Muscle of back (tissue), 11 donors: ENCODE measurements around the gene ECI1. TPM values are rescaled to one million over a fixed set of nuclear protein-coding genes. Genes with fewer than 3 reads are reported as not detected.
A peak's percentile ranks its signal among the peaks of the same experiment; 100 is the strongest.
"Not testable (repeated sequence)": the region's sequence is repeated elsewhere in the genome, so short reads cannot be mapped to it uniquely, and the experiment has no call there.

Source experiments
- DNase-seq, 3 donors: peaks; one replicate each; pipeline versions ENCODE4 v3.0.0 to v3.0.0-alpha.2; 2013
- polyA plus RNA-seq, 10 donors: library from polyadenylated mRNA; unstranded; fragments of 120-200 nt; gene quantifications; one replicate each; pipeline ENCODE4 v1.2.1, GENCODE V29; 2013; ENCODE audit not compliant: insufficient read length in 10 of 10

ECI1 gene
- polyA plus RNA-seq, 10 donors = 42.8 to 59.2 (median 49.0) TPM

DNA sequence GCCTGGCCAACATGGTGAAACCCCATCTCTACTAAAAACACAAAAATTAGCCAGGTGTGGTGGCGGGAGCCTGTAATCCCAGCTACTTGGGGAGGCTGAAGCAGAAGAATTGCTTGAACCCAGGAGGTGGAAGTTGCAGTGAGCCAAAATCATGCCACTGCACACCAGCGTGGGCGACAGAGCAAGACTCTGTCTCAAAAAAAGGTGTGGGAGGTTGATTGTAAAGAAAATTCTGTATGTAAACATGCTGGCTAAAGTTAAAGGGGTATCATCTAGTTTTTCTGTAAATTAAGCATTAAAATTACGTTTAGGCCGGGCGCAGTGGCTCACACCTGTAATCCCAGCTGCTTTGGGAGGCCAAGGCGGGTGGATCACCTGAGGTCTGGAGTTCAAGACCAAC is 7.1 kb upstream of the ECI1 start:
- not testable (repeated sequence) for DNase-seq

- no peak for DNase-seq
Measured at GRCh38 chr16:2257726-2258125, 6.3 kb upstream of the ECI1 start.

DNA sequence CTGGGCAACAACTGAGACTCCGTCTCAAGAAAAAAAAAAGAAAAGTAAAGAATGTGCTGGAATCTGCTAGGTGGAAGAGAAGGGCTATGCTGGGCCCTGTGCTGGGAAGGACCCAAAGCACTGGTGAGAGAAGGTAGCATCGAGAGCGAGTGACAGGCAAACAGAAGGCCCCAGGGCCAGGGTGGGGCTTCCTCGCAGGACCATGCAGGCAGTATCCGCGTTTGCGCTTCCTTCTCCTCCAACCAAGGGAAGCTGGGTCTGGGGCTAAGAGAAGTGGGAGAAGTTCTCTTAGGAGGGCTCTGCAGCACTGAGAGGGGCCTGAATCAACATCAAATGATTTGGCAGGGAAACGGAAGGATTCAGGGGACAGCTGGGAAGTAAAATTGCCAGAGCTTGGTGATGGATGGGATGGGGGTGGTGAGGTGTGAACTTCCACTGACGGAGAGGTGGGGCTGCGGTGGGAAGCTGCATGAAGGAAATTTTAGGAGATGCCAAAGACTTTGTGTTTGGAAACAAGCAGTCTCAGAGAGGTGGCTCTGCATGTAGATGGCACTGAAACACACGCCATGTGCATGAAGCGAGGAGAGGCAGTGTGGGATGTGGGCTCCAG is 5.2 kb upstream of the ECI1 start:
- DNase-seq = no peak

DNA sequence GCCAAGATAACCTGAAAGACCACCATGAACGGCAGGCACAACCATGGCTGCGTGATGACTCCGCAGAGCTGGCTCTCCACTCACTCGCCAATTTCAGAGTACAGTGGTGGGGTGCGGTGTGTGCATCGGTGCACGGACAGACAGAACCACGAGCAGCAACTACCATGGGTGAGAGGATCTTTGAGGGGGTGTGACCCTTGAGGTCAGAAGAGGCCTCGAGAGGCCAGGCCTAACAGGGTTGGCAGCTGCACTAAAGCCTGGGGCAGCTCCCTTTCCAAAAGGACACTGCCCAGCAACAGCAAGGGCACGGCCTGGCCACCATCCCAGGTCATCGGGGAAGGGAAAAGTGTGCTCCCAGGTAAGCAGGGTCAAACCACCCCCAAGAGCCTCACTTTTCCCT is 1.9 kb upstream of the ECI1 start:
- no peak for DNase-seq

DNA sequence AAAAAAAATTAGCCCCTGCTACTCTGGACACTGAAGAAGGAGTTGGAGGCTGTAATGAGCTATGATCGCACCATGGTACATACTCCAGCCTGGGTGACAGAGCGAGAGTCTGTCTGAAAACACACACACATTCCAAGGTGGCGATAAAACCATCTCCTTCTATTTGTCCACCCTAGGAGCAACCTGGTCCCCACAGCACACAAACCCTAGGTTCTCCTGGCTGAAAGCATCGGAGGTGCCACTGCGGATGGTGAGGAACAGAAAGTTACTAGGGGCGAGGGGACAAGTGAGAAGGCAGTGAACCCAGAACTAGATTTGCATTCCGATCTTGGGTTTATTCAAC is 1.4 kb upstream of the ECI1 start:
- DNase-seq = no peak

- DNase-seq = no peak
Measured at GRCh38 chr16:2250652-2251295, 613 bp downstream of the ECI1 start.

DNA sequence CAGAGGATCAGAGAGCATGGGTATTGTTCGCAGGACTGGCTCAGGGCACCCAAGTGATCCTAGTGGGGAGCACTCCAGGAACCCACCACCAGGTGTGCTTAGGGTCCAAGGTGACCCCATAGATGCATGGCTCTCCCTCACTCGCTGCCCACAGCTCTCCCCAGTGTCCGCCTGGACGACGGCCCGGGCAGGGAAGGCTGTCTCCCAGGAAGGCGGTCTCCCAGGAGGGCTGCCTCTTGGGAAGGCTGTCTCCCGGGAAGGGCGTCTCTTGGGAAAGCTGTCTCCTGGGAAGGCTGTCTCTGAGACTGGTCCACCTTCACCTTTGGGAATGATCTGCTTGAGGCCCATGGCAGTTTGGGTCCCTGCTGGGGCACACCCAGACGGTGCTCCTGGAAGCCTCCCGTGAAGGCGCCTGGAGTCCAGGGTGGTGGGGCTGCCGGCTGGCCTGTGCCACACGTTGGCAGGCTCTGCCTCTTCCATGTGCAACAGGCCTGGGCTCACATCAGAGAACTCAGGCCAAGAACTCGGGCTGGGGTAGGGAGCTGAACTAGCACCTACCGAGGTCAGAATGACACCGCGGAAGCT is 5.0 kb downstream of the ECI1 start:
- DNase-seq = no peak

GRCh38 chr16:2244926-2245795 is 6.2 kb downstream of the ECI1 start:
- DNase-seq = no peak

- no peak for DNase-seq
Measured at GRCh38 chr16:2244301-2244700, 7.1 kb downstream of the ECI1 start.

- no peak for DNase-seq
Measured at GRCh38 chr16:2243781-2244180, 7.6 kb downstream of the ECI1 start.

DNA sequence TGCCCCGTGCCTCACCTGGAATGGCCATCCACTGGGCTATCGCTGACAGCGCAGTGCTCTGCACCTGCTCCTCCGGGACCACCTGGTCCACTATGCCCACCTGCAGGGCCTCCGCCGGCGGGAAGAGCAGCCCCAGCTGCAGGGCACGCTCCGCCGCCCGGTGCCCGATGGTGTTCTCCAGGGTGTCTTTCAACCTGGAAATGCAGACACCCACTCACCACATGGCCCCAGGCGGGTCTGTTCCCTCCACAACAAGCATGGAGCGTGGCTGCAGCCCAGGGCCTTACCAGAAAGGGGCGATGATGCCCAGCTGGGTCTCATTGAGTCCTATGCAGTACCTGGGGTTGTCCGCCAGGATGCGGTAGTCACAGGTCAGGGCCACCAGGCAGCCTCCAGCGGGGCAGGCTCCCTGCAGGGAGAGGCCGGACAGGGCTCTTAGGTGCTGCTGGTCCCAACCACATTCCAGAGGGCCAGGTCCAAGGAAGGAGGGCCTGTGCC is 8.3 kb downstream of the ECI1 start:
- no peak for DNase-seq

GRCh38 chr16:2242598-2242997 is 8.8 kb downstream of the ECI1 start:
- no peak for DNase-seq

DNA sequence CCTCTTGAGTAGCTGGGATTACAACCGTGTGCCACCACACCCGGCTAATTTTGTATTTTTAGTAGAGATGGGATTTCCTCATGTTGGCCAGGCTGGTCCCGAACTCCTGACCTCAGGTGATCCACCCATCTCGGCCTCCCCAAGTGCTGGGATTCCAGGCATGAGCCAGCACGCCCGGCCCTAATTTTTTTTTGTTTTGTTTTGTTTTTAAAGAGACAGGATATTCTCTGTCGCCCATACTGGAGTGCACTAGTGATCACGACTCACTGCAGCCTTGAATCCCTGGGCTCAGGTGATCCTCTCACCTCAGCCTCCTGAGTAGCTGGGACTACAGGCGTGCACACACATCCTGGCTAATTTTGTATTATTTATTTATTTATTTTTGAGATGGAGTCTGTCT is 11.1 kb downstream of the ECI1 start:
- not testable (repeated sequence) for DNase-seq

- no peak for DNase-seq
Measured at GRCh38 chr16:2238838-2239675, 12.3 kb downstream of the ECI1 start.

- DNase-seq = no peak
Measured at GRCh38 chr16:2238150-2238837, 13.1 kb downstream of the ECI1 start.

DNA sequence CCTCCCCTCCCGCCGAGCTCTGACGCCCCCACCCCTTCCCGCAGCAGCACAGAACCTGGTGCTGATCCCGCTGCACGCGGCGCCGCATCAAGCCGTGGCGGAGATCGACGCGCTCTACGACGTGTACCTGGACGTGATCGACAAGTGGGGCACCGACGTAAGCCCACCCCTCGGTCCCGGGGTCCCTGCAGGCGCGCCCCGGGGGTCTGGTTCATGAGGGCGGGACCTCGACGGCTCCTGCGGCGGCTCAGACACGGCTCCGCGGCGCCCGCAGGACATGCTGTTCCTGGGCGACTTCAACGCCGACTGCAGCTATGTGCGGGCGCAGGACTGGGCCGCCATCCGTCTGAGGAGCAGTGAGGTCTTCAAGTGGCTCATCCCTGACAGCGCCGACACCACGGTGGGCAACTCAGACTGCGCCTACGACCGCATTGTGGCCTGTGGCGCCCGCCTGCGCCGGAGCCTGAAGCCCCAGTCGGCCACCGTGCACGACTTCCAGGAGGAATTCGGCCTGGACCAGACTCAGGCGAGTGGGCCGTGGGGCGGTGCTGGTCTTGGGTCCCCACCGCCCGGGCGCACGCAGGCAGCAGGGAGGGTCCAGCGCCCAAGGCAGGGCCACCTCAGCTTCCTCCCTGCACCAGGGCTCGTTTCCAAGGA is 13.8 kb downstream of the ECI1 start:
- no peak for DNase-seq

DNA sequence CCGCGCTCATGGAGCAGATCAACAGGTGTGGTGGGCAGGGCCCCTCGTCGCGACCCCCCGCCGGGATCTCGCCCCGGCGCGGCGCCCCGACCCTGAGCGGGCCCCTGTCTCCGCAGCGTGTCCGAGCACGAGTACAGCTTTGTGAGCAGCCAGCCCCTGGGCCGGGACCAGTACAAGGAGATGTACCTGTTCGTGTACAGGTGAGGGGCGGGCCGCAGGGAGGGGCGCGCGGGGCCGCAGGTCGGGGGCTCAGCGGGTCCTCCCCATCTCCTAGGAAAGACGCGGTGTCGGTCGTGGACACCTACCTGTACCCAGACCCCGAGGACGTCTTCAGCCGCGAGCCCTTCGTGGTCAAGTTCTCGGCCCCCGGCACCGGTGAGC is 14.3 kb downstream of the ECI1 start:
- no peak for DNase-seq

GRCh38 chr16:2236337-2237101 is 14.9 kb downstream of the ECI1 start, which contains the start of gene DNASE1L2:
DNASE1L2 (plus strand) TSS chr16:2236444; CDS start chr16:2236817, 373 bp downstream.
- peak in 1 of 3 donors; percentile 65 for DNase-seq

- no peak for DNase-seq
Measured at GRCh38 chr16:2235695-2236336, 15.6 kb downstream of the ECI1 start.
